Breast epithelium (tissue), 3 donors: ENCODE measurements around the gene KIF1B.

Experiments used
- POLR2A ChIP-seq: fragments of 450-650 bp; IDR thresholded peaks from one replicate; pipeline ENCODE4 v1.6.1; 2016; ENCODE audit warnings: antibody characterized with exemption, mild to moderate bottlenecking, moderate library complexity
- POLR2AphosphoS5 ChIP-seq, 3 donors: sonication (generic); formaldehyde crosslinking; IDR thresholded peaks; one replicate each; pipeline ENCODE4 v1.6.1; 2017; ENCODE audit warnings: antibody characterized with exemption in 3 of 3
- TF ChIP-seq, protein P1 (sequence below), 3 donors: fragments of 450-650 bp; IDR thresholded peaks; one replicate each; pipeline ENCODE4 v1.5.1; 2016 to 2017; ENCODE audit warnings: antibody characterized with exemption in 3 of 3, mild to moderate bottlenecking in 3 of 3, moderate library complexity in 3 of 3

DNA sequence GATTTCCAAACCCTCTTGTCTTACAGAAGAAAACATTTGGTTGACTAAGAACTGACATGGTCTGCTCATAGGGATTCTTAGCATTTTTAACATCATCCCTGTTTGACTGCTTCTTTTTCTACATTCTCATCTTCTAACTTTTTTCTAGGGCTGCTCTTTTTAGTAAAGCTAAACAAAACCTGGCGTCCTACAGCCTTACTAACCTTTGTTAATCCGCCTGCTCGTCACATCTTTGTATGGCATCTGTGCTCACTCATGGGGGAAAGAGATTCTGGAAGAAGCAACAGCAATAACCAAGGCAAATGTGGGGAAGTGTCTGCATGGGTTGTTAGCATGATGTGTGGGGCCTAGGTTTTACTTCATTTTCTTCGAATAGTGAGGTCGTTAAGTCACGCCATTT, 92.0 kb downstream of the KIF1B start:
- TF ChIP-seq, protein P1, sequence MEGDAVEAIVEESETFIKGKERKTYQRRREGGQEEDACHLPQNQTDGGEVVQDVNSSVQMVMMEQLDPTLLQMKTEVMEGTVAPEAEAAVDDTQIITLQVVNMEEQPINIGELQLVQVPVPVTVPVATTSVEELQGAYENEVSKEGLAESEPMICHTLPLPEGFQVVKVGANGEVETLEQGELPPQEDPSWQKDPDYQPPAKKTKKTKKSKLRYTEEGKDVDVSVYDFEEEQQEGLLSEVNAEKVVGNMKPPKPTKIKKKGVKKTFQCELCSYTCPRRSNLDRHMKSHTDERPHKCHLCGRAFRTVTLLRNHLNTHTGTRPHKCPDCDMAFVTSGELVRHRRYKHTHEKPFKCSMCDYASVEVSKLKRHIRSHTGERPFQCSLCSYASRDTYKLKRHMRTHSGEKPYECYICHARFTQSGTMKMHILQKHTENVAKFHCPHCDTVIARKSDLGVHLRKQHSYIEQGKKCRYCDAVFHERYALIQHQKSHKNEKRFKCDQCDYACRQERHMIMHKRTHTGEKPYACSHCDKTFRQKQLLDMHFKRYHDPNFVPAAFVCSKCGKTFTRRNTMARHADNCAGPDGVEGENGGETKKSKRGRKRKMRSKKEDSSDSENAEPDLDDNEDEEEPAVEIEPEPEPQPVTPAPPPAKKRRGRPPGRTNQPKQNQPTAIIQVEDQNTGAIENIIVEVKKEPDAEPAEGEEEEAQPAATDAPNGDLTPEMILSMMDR (IDR thresholded peaks at IDR 0.05): no peak
- TF ChIP-seq POLR2A: no peak
- no peak for TF ChIP-seq POLR2AphosphoS5 (IDR thresholded peaks at IDR 0.05)
